HuH-7.5 (cell line): Measurements from ENCODE around the gene FBXW2.
"Not testable (repeated sequence)": the region's sequence is repeated elsewhere in the genome, so short reads cannot be mapped to it uniquely, and the experiment has no call there.

Source experiments
- DNase-seq: peaks from one replicate; pipeline ENCODE4 v3.0.0; 2011; ENCODE audit warnings: low spot score

The FBXW2 gene

GRCh38 chr9:120792898-120793765 is at the start of gene FBXW2:
FBXW2 (minus strand) TSS chr9:120793416; CDS start chr9:120788258, 5,158 bp downstream.
- DNase-seq, result peak; percentile 88

- DNase-seq, result no peak
These were observed 48.9 kb upstream of the FBXW2 start for GRCh38 chr9:120841930-120842684.

GRCh38 chr9:120839146-120839545 is 45.9 kb upstream of the FBXW2 start:
- DNase-seq, result no peak

- no peak for DNase-seq
These were observed 44.7 kb upstream of the FBXW2 start for GRCh38 chr9:120837921-120838320.

- no peak for DNase-seq
These were observed 40.1 kb upstream of the FBXW2 start for GRCh38 chr9:120833325-120833724.

GRCh38 chr9:120832807-120833206 is 39.6 kb upstream of the FBXW2 start:
- DNase-seq, result no peak

GRCh38 chr9:120830865-120831264 is 37.6 kb upstream of the FBXW2 start:
- DNase-seq, result no peak

- no peak for DNase-seq
These were observed 36.9 kb upstream of the FBXW2 start for GRCh38 chr9:120830151-120830550.

- DNase-seq, result no peak
These were observed 36.4 kb upstream of the FBXW2 start for GRCh38 chr9:120829650-120830049.

- no peak for DNase-seq
These were observed 26.9 kb upstream of the FBXW2 start for GRCh38 chr9:120820095-120820494.

GRCh38 chr9:120818595-120818994 is 25.4 kb upstream of the FBXW2 start:
- no peak for DNase-seq

GRCh38 chr9:120815075-120815474 is 21.9 kb upstream of the FBXW2 start:
- no peak for DNase-seq

GRCh38 chr9:120808931-120809330 is 15.7 kb upstream of the FBXW2 start:
- DNase-seq, result no peak

GRCh38 chr9:120807607-120808379 is 14.6 kb upstream of the FBXW2 start:
- no peak for DNase-seq

GRCh38 chr9:120804784-120805363 is 11.7 kb upstream of the FBXW2 start:
- not testable (repeated sequence) for DNase-seq

- no peak for DNase-seq
These were observed 8.2 kb upstream of the FBXW2 start for GRCh38 chr9:120801441-120801840.

GRCh38 chr9:120791161-120791560 is 2.1 kb downstream of the FBXW2 start:
- DNase-seq, result no peak

- DNase-seq, result no peak
These were observed 5.3 kb downstream of the FBXW2 start for GRCh38 chr9:120787933-120788332.

GRCh38 chr9:120783602-120784047 is 9.6 kb downstream of the FBXW2 start:
- no peak for DNase-seq

- no peak for DNase-seq
These were observed 12.0 kb downstream of the FBXW2 start for GRCh38 chr9:120781236-120781635.

- DNase-seq, result no peak
These were observed 12.8 kb downstream of the FBXW2 start for GRCh38 chr9:120780367-120780766.

GRCh38 chr9:120779227-120779626 is 14.0 kb downstream of the FBXW2 start:
- no peak for DNase-seq
